Effector memory CD4-positive, alpha-beta T cell (primary cell): ENCODE results near the gene DISP2.

Experiments used
- DNase-seq, 3 donors: peaks; one replicate each; pipeline ENCODE4 v3.0.0-alpha.2; 2020
- H3K27ac ChIP-seq: 2 replicates; pipeline ENCODE4 v1.7.0; 2013; ENCODE audit warnings: mild to moderate bottlenecking, low read length, moderate library complexity; ENCODE audit not compliant: insufficient read depth, poor library complexity, severe bottlenecking
- H3K27me3 ChIP-seq: replicated peaks from 2 replicates; pipeline ENCODE4 v1.7.0; 2013; ENCODE audit warnings: mild to moderate bottlenecking, low read length; ENCODE audit not compliant: insufficient read depth, control insufficient read depth, poor library complexity, severe bottlenecking
- H3K36me3 ChIP-seq: 2 replicates; pipeline ENCODE4 v1.7.0; 2013; ENCODE audit warnings: mild to moderate bottlenecking, low read length, moderate library complexity; ENCODE audit not compliant: control insufficient read depth, insufficient read depth
- H3K4me1 ChIP-seq: 2 replicates; pipeline ENCODE4 v1.7.0; 2013; ENCODE audit warnings: low read length, mild to moderate bottlenecking; ENCODE audit not compliant: control insufficient read depth, insufficient read depth, poor library complexity, severe bottlenecking
- H3K4me3 ChIP-seq: 2 replicates; pipeline ENCODE4 v1.7.0; 2013; ENCODE audit warnings: low read length, low read depth, mild to moderate bottlenecking; ENCODE audit not compliant: insufficient read depth, poor library complexity, severe bottlenecking
- H3K9me3 ChIP-seq: 2 replicates; pipeline ENCODE4 v1.7.0; 2013; ENCODE audit warnings: mild to moderate bottlenecking, low read length, moderate library complexity; ENCODE audit not compliant: control insufficient read depth

DISP2 gene

DNA sequence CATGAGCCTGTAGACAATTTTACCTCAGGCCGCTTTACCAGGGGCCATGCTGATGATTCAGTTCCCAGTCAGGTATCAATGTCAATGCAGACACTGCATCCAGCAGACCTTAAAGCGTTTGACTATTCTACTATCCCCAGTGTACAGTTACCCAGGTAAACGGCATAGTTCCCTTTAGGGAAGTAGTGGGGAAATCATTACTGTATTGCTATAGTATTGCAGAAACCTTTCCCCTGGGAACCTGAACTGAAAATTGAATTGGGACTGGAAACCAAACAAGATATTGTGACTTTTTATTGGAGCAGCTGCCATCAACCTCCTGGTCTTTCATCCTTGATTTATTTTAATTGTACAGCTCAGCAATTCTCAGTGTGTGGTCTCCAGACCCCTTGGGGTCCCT, 41.1 kb upstream of the DISP2 start:
- H3K27ac ChIP-seq = no peak overlapping the region
- no peaks in the 10 kb centered on the region for H3K4me1 ChIP-seq
- H3K27me3 ChIP-seq = no peaks in the 10 kb centered on the region
- DNase-seq = no peak
- H3K9me3 ChIP-seq = no peaks in the 10 kb centered on the region
- H3K4me3 ChIP-seq = no peak overlapping the region
- no peaks in the 10 kb centered on the region for H3K36me3 ChIP-seq

DNA sequence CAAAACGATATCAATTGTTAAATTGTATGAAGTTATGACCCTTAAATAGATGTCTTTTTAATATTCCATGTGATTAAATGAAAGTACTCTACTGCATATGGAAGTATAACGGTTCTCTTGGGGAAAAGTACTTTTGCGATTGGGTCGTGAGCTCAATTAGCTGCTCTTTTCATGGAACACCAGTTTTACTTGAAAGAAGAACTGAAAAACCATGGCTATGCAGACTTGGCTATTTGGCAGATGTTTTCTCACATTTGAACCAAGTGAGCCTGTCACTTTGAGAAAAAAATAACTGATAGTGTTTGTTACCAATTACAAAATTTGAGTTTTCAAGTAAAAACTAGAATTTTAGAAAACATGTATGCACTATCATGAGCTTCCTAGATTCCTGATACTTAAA, 40.4 kb upstream of the DISP2 start:
- no peak overlapping the region for H3K27ac ChIP-seq
- no peak for DNase-seq
- no peaks in the 10 kb centered on the region for H3K9me3 ChIP-seq
- H3K36me3 ChIP-seq = no peaks in the 10 kb centered on the region
- H3K4me1 ChIP-seq = no peaks in the 10 kb centered on the region
- H3K27me3 ChIP-seq = no peaks in the 10 kb centered on the region
- no peak overlapping the region for H3K4me3 ChIP-seq

DNA sequence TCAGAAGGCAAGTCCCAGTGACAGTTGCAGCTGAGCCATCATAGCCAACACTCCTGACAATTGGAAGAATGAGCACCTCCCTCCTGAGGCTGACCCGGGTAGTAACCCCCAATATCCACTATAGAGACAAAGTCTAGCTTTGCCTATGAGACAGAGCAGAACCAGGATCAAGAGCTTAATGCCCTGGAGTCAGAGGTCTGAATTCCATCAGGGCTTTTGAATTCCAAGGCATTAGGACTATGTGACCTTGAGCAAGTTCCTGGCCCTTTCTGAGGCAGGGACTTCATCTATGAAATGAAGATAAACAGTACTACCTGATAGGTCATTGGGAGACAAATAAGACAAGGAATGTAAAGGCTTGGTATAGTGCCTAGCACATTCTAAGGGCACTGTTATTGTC, 37.6 kb upstream of the DISP2 start:
- Histone ChIP-seq H3K36me3 (no peaks in the 10 kb centered on the region), H3K9me3 (no peaks in the 10 kb centered on the region), H3K27me3 (no peaks in the 10 kb centered on the region), H3K4me1 (peaks cover 7% of the 10 kb centered on the region), H3K4me3 (no peak overlapping the region), H3K27ac (no peak overlapping the region)
- no peak for DNase-seq

DNA sequence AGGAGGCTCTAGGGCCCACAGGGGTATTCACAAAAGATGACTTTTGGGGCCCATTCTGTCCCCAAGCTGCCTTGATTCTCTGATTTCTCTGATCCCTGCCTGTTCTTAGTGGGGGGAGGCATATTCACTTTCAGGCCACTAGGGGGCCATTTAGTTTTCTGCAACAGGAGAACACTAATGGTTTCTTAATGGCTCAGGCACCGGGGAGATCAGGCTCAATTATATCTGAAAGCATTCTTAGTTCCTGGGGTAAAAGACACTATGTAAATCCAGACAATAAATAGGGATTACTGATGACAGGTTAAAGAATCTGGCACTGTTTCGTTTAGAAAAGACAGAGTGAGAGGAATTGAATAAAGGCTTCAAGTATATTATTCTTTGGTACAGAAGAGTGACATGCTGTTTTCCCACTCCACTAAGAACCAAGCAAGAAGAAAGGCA, 37.1 kb upstream of the DISP2 start:
- DNase-seq = peak in 2 of 3 donors; percentile 20 to 38
- Histone ChIP-seq H3K27me3 (no peaks in the 10 kb centered on the region), H3K27ac (no peak overlapping the region), H3K4me1 (peaks cover 7% of the 10 kb centered on the region), H3K36me3 (no peaks in the 10 kb centered on the region), H3K4me3 (no peak overlapping the region), H3K9me3 (no peaks in the 10 kb centered on the region)

DNA sequence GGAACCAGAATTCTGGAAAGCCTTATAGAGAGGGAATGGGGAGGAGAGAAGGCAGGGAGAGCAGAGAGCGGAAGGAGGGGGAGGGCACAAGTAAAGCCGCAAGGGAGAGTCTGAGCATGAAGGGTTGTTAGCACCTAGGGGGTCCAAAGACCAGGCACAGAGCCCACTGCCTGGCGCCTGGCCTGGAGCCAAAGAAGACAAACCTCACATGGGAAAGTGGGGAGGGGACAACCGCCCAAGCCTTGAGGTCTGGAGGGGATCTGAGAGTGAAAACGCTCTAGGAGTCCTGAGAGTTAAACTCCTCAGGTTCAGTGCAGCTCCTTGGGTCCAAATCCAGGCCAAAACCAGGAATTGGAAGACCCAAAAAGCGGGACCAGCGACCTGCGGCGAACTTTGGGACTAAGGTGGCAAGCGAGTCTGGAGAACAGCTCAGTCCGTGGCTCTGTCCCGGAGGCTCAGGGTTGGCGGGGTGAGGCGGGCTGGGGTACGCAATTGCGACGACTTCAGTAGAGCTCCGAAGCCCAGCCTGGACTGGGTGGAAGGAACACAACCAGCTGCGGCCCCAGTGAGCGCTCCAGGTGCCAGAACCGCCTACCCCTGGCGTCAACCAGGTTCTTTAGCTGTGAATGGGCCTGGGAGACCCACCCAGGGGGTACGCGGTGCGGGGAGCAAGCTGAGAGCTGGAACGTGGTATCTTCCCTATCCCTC, 35.3 kb upstream of the DISP2 start:
- Histone ChIP-seq H3K4me3 (peak overlapping the region; percentile 20), H3K36me3 (no peaks in the 10 kb centered on the region)

DNA sequence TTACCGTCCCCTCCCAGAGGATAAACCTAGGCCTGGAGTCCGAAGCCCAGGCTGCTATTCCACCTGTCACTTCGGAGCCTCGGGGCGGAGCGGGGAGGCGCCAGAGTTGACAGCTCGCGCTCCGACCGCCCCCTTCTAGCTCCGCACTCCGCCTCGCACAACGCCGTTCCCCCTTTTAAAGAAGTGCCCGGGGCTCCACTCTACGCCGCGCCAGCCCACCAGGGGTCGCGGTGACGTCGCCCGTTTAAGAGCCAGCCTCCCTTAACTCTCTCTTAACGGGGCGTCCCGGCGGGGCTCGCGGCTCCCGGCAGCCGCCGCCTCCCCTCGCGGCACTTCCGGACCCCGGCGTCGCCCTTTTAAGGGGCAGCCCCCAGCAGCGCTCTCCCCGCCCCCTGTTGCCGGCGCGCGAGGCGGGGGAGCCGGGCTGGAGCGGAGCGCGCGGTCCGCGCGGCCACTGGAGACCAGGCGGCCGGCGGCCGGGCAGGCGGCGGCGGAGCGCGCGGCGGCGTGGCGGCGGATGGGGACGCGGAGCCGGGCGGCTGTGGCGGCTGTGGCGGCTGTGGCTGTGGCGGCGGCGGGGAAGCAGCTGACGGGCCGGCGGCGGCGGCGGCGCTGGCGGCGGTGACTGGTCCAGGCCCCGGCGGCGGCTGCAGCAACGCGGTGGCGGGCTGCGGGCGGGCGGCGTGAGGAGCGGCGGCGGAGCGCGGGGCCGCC, 34.6 kb upstream of the DISP2 start, which contains the start of gene INAFM2:
Gene INAFM2 (plus strand): TSS at position 454 of the 714 bp plus-strand sequence. CDS start 364 bp downstream, outside the sequence.
- H3K27me3 ChIP-seq = no peaks in the 10 kb centered on the region
- H3K9me3 ChIP-seq = no peaks in the 10 kb centered on the region
- peak; percentile 82 to 84 (median 82) for DNase-seq
- peak within 1 kb of the TSS; percentile 59 for H3K27ac ChIP-seq
- H3K36me3 ChIP-seq = no peaks in the 10 kb centered on the region
- peak within 1 kb of the TSS; percentile 48 for H3K4me3 ChIP-seq
- H3K4me1 ChIP-seq = peaks cover 7% of the 10 kb centered on the region

More for the DNA sequence above, 35.3 kb upstream of the DISP2 start:
- Histone ChIP-seq H3K4me1 (peaks cover 7% of the 10 kb centered on the region), H3K9me3 (no peaks in the 10 kb centered on the region), H3K27me3 (no peaks in the 10 kb centered on the region), H3K27ac (peak overlapping the region; percentile 59)
- no peak for DNase-seq

DNA sequence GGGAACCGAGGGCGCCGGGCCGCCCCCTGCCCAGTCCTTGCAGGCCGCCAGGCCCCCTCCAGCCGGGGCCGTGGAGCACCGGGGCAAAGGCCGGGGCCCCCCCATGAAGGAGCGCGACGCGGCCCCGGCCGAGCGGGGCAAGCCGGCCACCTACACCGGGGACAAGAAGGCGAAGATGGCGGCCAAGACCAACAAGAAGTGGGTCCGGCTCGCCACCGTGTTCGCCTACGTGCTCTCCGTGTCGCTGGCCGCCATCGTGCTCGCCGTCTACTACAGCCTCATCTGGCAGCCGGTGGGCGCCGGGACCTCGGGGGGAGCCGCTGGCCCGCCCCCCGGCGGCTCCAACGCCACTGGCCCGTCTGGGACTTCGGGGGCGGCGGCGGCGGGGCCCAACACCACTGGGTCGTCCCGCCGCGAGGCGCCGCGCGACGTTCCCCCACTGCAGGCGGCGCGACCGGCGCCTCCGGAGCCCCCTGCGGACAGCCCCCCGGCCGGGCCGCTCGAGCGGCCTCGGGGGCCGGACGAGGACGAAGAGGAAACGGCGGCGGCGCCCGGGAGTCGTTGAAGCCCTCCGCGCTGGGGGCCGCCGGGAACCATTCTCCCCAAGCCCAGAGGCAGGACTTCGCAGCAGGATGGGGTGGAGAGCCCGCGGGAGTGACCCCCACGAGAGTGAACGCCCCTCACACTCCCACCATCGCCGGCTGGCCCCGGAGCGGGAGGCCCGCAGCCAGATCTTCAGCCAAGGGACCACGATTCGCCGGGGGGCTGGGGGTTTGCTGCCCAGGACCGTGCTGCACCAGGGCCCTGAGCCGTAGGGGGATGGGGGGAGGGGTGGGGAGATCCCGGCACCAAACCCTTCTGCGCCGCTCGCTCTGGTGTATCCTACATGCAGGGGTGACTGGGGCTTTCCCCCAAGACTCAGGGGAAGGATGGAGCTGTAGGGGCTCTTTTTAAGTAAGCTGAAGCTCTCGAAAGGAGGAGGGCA, 33.8 kb upstream of the DISP2 start:
- no peak overlapping the region for H3K27ac ChIP-seq
- H3K4me3 ChIP-seq = peak overlapping the region; percentile 48
- H3K27me3 ChIP-seq = no peaks in the 10 kb centered on the region
- no peaks in the 10 kb centered on the region for H3K36me3 ChIP-seq
- H3K9me3 ChIP-seq = no peaks in the 10 kb centered on the region
- no peak for DNase-seq
- peaks cover 7% of the 10 kb centered on the region for H3K4me1 ChIP-seq

DNA sequence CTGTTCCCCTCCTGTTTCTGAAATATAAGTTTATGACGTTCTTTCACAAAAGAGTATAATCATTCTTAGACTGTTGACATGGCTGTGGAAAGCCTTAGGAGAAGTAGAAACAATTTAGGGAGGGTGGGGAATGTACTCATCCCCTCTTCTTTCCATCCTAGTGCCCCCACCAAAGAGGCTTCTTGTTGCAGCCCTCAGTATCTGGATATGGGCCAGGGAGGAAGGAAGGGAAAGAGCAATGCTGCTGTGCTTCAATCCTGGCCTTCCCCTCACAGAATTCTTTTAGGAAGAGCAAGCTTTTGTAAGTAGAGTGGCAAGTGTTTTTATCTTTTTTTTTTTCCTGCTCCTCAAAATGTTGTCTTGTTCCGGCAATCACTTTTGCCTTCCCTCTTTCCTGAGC, 32.8 kb upstream of the DISP2 start:
- Histone ChIP-seq H3K27me3 (no peaks in the 10 kb centered on the region), H3K4me3 (no peak overlapping the region), H3K27ac (no peak overlapping the region), H3K36me3 (no peaks in the 10 kb centered on the region), H3K9me3 (no peaks in the 10 kb centered on the region), H3K4me1 (peaks cover 7% of the 10 kb centered on the region)
- no peak for DNase-seq

DNA sequence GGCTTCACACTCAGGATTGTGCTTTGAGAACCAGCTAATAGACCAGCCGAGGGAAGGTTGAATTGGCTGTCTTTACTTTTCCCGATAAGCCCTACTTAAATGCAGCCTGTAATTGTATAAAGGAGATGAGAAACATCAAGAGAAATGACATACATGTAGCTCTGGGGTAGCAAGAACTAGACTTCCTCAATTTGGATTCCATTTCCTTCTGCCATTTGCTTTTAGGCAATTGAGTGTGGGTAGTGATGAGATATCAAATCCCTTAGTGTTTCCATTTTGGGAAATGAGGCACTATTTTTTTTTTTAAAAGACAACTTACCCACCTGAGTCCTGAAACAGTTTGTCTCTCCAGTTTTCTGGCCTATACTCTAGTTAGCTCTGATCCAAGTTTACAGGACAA, 32.3 kb upstream of the DISP2 start:
- Histone ChIP-seq H3K4me3 (no peak overlapping the region), H3K36me3 (no peaks in the 10 kb centered on the region), H3K9me3 (no peaks in the 10 kb centered on the region), H3K27me3 (no peaks in the 10 kb centered on the region), H3K4me1 (peaks cover 7% of the 10 kb centered on the region), H3K27ac (no peak overlapping the region)
- DNase-seq = no peak
